GM12878 (cell line): ENCODE data around the gene GPR39. TPM values are rescaled to one million over a fixed set of nuclear protein-coding genes. Genes with fewer than 3 reads are reported as not detected.

Source experiments
- ATAC-seq: fragments of 200-7000 bp; cut with Tn5 transposase; 3 replicates; pipeline ENCODE4 v1.9.1; 2020; ENCODE audit warnings: mild to moderate bottlenecking, moderate library complexity
- BruUV-seq: library from RNA; stranded (reverse); fragments of 400-500 nt; replicated peaks from 2 replicates; lab custom pipeline; 2021; lab: Mats Ljungman, UMichigan
- CTCF ChIA-PET: fragments of 300-600 bp; sonication (Branson Sonifier 250); formaldehyde crosslinking; extraction: SDS; loops from one replicate; lab custom pipeline; 2021; ENCODE audit warnings: inconsistent platforms; lab: Yijun Ruan, JAX
- POLR2A ChIA-PET: fragments of 350-600 bp; formaldehyde crosslinking; extraction: SDS; loops from one replicate; lab custom pipeline; 2021; ENCODE audit warnings: inconsistent platforms; lab: Charles Lee
- RAD21 ChIA-PET: fragments of 300-600 bp; sonication (Branson Sonifier 250); formaldehyde crosslinking; loops from one replicate; lab custom pipeline; 2023; ENCODE audit warnings: antibody characterized with exemption; ENCODE audit not compliant: unreplicated experiment; lab: Charles Lee
- SMC1A ChIA-PET: fragments of 300-600 bp; sonication (Branson Sonifier 250); formaldehyde crosslinking; loops from one replicate; lab custom pipeline; 2023; ENCODE audit not compliant: unreplicated experiment, uncharacterized antibody; lab: Charles Lee
- DNase-seq: peaks from one replicate; pipeline ENCODE4 v3.0.0-alpha.2; 2011; ENCODE audit warnings: low read depth, low spot score
- FAIRE-seq: peaks from 3 replicates; lab custom pipeline; 2011; peaks lifted over from hg19 to GRCh38; lab: Jason Lieb, UNC
- H2AFZ ChIP-seq: 2 replicates; pipeline ENCODE4 v1.6.0; 2011; ENCODE audit warnings: low read depth, low read length, control low read depth; ENCODE audit not compliant: control insufficient read depth
- H3K27ac ChIP-seq: 2 replicates; pipeline ENCODE4 v1.5.1; 2011; ENCODE audit warnings: control low read depth; ENCODE audit not compliant: control insufficient read depth, insufficient read depth
- H3K27me3 ChIP-seq, 2 experiments: replicated peaks in 1 of 2; 2 replicates each; pipeline versions ENCODE4 v1.6.0 to v1.6.1; 2011; ENCODE audit warnings: low read length in 1 of 2; ENCODE audit not compliant: control insufficient read depth in 2 of 2, insufficient read depth in 2 of 2
- H3K36me3 ChIP-seq, 2 experiments: 2 replicates each; pipeline ENCODE4 v1.5.1; 2011; ENCODE audit warnings: low read length in 1 of 2; ENCODE audit not compliant: control insufficient read depth in 2 of 2, insufficient read depth in 2 of 2
- H3K4me1 ChIP-seq: 2 replicates; pipeline ENCODE4 v1.6.1; 2011; ENCODE audit warnings: mild to moderate bottlenecking, low read length, moderate library complexity, mixed read lengths; ENCODE audit not compliant: control insufficient read depth, insufficient read depth
- H3K4me2 ChIP-seq: 2 replicates; pipeline ENCODE4 v1.6.0; 2011; ENCODE audit warnings: control low read depth; ENCODE audit not compliant: control insufficient read depth, insufficient read depth
- H3K4me3 ChIP-seq: fragments of 200-600 bp; sonication (generic); 2 replicates; pipeline ENCODE4 v1.5.1; 2016
- H3K79me2 ChIP-seq: 2 replicates; pipeline ENCODE4 v1.6.0; 2011; ENCODE audit warnings: low read length; ENCODE audit not compliant: control insufficient read depth, insufficient read depth
- H3K9ac ChIP-seq: 2 replicates; pipeline ENCODE4 v1.8.0; 2011; ENCODE audit warnings: low read length, control low read depth, mixed read lengths; ENCODE audit not compliant: control insufficient read depth, insufficient read depth
- H3K9me3 ChIP-seq: replicated peaks from 3 replicates; pipeline ENCODE4 v1.5.1; 2011; ENCODE audit warnings: mild to moderate bottlenecking, low read length; ENCODE audit not compliant: control insufficient read depth, insufficient read depth
- H4K20me1 ChIP-seq: 2 replicates; pipeline ENCODE4 v1.6.0; 2011; ENCODE audit not compliant: control insufficient read depth, insufficient read depth
- CREB1 ChIP-seq: IDR thresholded peaks from 2 replicates; pipeline ENCODE4 v1.6.1; 2012; ENCODE audit warnings: low read depth, mild to moderate bottlenecking, inconsistent platforms
- ELK1 ChIP-seq: IDR thresholded peaks from 2 replicates; pipeline ENCODE4 v1.6.1; 2012; ENCODE audit warnings: low read depth, low read length, improper control_type of control experiment
- FOXM1 ChIP-seq: IDR thresholded peaks from 2 replicates; pipeline ENCODE4 v1.6.1; 2012; ENCODE audit warnings: low read depth, mild to moderate bottlenecking, inconsistent platforms, low read length, moderate library complexity
- HDAC2 ChIP-seq: fragments of 200-600 bp; sonication (generic); IDR thresholded peaks from 2 replicates; pipeline ENCODE4 v1.6.1; 2017
- HDAC6 ChIP-seq: fragments of 200-600 bp; sonication (generic); IDR thresholded peaks from one replicate; pipeline ENCODE4 v1.8.0; 2017; ENCODE audit warnings: antibody characterized with exemption; ENCODE audit not compliant: unreplicated experiment
- IRF5 ChIP-seq: fragments of 450-650 bp; IDR thresholded peaks from 2 replicates; pipeline ENCODE4 v1.6.1; 2017; ENCODE audit warnings: borderline replicate concordance
- JUND ChIP-seq: IDR thresholded peaks from 2 replicates; pipeline ENCODE4 v1.6.1; 2012; ENCODE audit warnings: low read depth, mild to moderate bottlenecking, low read length, improper control_type of control experiment, moderate library complexity
- MEF2B ChIP-seq: fragments of 450-650 bp; IDR thresholded peaks from 2 replicates; pipeline ENCODE4 v1.6.1; 2018; ENCODE audit warnings: mild to moderate bottlenecking, moderate library complexity; ENCODE audit not compliant: partially characterized antibody, poor library complexity, severe bottlenecking
- MLLT1 ChIP-seq: fragments of 450-650 bp; IDR thresholded peaks from 2 replicates; pipeline ENCODE4 v1.6.1; 2016; ENCODE audit warnings: mild to moderate bottlenecking
- MTA3 ChIP-seq: IDR thresholded peaks from 2 replicates; pipeline ENCODE4 v1.6.1; 2012; ENCODE audit warnings: low read length, inconsistent platforms, borderline replicate concordance
- NFYA ChIP-seq: IDR thresholded peaks from 2 replicates; pipeline ENCODE4 v1.6.1; 2011; ENCODE audit warnings: low read depth, mild to moderate bottlenecking, low read length, improper control_type of control experiment, borderline replicate concordance
- NR2C2 ChIP-seq: IDR thresholded peaks from 2 replicates; pipeline ENCODE4 v1.6.1; 2011; ENCODE audit warnings: borderline replicate concordance, low read depth; ENCODE audit not compliant: control insufficient read depth, insufficient read length
- RUNX3 ChIP-seq: IDR thresholded peaks from 2 replicates; pipeline ENCODE4 v1.6.1; 2012; ENCODE audit warnings: low read length, inconsistent platforms
- SMC3 ChIP-seq: IDR thresholded peaks from 2 replicates; pipeline ENCODE4 v1.6.1; 2011; ENCODE audit warnings: low read length, improper control_type of control experiment, borderline replicate concordance
- SREBF1 ChIP-seq: IDR thresholded peaks from 2 replicates; pipeline ENCODE4 v1.6.1; 2012; ENCODE audit warnings: mild to moderate bottlenecking, low read length
- STAT3 ChIP-seq: IDR thresholded peaks from 2 replicates; pipeline ENCODE4 v1.6.1; 2011; ENCODE audit warnings: low read depth, low read length, improper control_type of control experiment
- ZNF622 ChIP-seq: fragments of 450-650 bp; IDR thresholded peaks from 2 replicates; pipeline ENCODE4 v1.6.1; 2017; ENCODE audit warnings: mild to moderate bottlenecking, inconsistent platforms
- WGBS: methylation state at CpG from one replicate; pipeline ENCODE4 v1.1.6; 2016; ENCODE audit warnings: low lambda C conversion rate; ENCODE audit not compliant: insufficient replicate concordance, insufficient coverage; ENCODE audit errors: missing lambda C conversion rate; 5-methylcytosine and 5-hydroxymethylcytosine counted together
- in situ Hi-C: fragments of 300-500 bp; cut with MboI; formaldehyde crosslinking; loops from 9 replicates; pipeline ENCODE4 v1.14.3; 2018; ENCODE audit warnings: mixed read lengths
- intact Hi-C: fragments of 100-400 bp; cut with micrococcal nuclease; formaldehyde crosslinking; loops from one replicate; pipeline ENCODE4 v1.14.2; 2022; ENCODE audit not compliant: unreplicated experiment
- polyA plus RNA-seq, 11 experiments: library from polyadenylated mRNA; depleted of rRNA in 4 of 11; unstranded in 6 of 11; stranded (reverse) in 5 of 11; fragments of >200 nt; fragmentation: Nextera tagmentation in 4 of 11; fragmentation: Illumina TruSeq in 1 of 11; extraction: Ambion mirVana in 4 of 11; extraction: Trizol in 1 of 11; gene quantifications; 1 replicate in 1 of 11; 2 replicates in 10 of 11; pipeline versions ENCODE4 v1.2.1 to v1.2.3, GENCODE V29; 2011 to 2016; ENCODE audit warnings: inconsistent platforms in 2 of 11, missing spikeins in 2 of 11, low read depth in 1 of 11
- total RNA-seq, 4 experiments: library from RNA; depleted of rRNA in 3 of 4; stranded (reverse); fragments of >200 nt in 3 of 4; fragmentation: Illumina TruSeq in 1 of 4; extraction: Trizol in 1 of 4; gene quantifications; 2 replicates each; pipeline versions ENCODE4 v1.2.1 to v1.2.3, GENCODE V29; 2013 to 2021

The GPR39 gene
- total and polyA plus RNA-seq, 10 of the 15 experiments (the other 5 are each of a cell fraction or from before 2014, with no cell fraction given) = 0.05 to 0.23 TPM; not detected in 8

- in situ Hi-C loops (no loop called here), intact Hi-C loops (no loop called here)
- no peaks in the 10 kb centered on the region for H4K20me1 ChIP-seq
- ChIA-PET CTCF (no interaction called here), RAD21 (no interaction called here), SMC1A (no interaction called here), POLR2A (no interaction called here)
- BruUV-seq = no TSS peak
- H3K4me2 ChIP-seq = no peak overlapping the region
- no peaks in the 10 kb centered on the region for H3K4me1 ChIP-seq
- DNase-seq = no peak
- no peak overlapping the region for H3K9ac ChIP-seq
- H3K27ac ChIP-seq = no peak overlapping the region
- no peaks in the 10 kb centered on the region for H3K36me3 ChIP-seq
- H3K9me3 ChIP-seq = no peaks in the 10 kb centered on the region
- H3K79me2 ChIP-seq = no peaks in the 10 kb centered on the region
- no peak overlapping the region for H3K4me3 ChIP-seq
- no peak for TF ChIP-seq ELK1
- no peak for TF ChIP-seq RUNX3
- no peak for TF ChIP-seq NR2C2
- TF ChIP-seq JUND = no peak
- TF ChIP-seq MEF2B = no peak
- TF ChIP-seq NFYA = no peak
- TF ChIP-seq HDAC2 = no peak
- no peak for TF ChIP-seq SREBF1
- TF ChIP-seq STAT3 = no peak
- no peak for TF ChIP-seq IRF5
- TF ChIP-seq MLLT1 = no peak
- no peak for TF ChIP-seq SMC3
- no peak for TF ChIP-seq FOXM1
- TF ChIP-seq HDAC6 = no peak
- no peak for TF ChIP-seq MTA3
- TF ChIP-seq CREB1 = no peak
- no peak for TF ChIP-seq ZNF622
- H2AFZ ChIP-seq = no peak overlapping the region
- ATAC-seq = no peak
- no peaks in the 10 kb centered on the region for H3K27me3 ChIP-seq
- FAIRE-seq = no peak
- 11% methylated on average over 2 of the region's 2 CpGs for whole genome bisulfite sequencing
These were observed 16.3 kb upstream of the GPR39 start for GRCh38 chr2:132400169-132400900.
